Activated CD4-positive, alpha-beta T cell treated with anti-CD3 and anti-CD28 coated beads, Interleukin-2, amount 50 U/mL, for 24 hours (primary cell): Measurements from ENCODE around the gene ARID1B.

Experiments
- DNase-seq, 2 donors: peaks; one replicate each; pipeline ENCODE4 v3.0.0-alpha.2; 2020; ENCODE audit warnings: low read depth in 1 of 2, low spot score in 1 of 2

ARID1B gene

DNA sequence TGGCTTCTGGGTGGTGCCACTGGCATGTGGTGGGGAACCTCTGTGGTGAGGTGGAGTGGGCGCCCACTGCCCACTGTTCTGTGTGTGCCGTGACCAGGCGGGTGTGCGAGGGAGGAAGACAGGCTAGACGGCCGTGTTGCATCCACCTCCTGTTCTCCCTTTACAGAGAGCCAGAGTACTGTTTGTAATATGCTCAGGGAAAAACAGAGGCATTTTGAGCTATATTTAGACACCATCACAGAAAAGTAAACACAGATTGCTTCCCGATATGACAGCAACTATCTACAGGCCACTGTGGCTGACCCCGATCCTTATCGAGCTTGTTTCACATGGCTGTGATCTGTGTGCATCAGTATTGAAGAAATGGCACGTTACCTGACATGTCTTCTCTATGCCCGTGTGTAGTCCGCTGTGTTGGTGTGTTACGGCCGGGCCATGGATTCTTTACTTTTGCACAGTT is 45.6 kb downstream of the ARID1B start:
- DNase-seq, result no peak

DNA sequence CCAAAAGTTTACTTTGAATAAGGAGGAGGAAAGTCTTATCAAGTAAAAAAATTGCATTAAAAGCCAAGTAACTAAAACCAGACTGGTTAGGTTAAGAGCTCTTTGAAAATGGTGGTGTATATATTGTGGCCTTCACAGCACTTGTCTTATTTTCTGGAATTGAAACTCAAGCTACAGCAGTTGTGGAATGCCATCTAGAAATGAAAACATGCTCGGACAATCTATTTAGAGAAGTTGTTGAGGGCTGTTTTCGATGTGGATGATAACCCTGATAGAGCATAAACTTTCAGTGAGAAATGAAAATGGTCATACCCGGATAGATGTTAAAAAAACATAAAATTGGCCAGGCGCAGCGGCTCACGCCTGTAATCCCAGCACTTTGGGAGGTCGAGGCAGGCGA is 47.0 kb downstream of the ARID1B start:
- DNase-seq, result no peak

DNA sequence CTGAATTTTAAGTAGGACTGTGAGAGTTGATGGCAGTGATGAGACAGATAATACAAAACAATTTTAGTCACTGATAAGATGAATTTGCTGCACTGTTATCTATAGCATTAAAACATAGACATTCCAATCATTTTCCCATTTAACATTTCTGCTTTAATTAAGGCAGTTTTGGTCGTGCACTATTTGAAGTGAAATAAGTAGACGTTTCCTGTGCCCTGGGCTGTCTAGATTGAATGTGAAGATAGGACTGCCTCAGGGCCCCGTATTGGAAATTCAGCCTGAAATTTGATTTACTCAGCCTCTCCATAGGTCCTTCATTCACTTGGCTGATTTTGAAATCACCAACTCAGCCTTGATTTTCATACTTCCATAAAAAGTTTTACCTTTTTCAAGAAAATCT is 48.3 kb downstream of the ARID1B start:
- no peak for DNase-seq

DNA sequence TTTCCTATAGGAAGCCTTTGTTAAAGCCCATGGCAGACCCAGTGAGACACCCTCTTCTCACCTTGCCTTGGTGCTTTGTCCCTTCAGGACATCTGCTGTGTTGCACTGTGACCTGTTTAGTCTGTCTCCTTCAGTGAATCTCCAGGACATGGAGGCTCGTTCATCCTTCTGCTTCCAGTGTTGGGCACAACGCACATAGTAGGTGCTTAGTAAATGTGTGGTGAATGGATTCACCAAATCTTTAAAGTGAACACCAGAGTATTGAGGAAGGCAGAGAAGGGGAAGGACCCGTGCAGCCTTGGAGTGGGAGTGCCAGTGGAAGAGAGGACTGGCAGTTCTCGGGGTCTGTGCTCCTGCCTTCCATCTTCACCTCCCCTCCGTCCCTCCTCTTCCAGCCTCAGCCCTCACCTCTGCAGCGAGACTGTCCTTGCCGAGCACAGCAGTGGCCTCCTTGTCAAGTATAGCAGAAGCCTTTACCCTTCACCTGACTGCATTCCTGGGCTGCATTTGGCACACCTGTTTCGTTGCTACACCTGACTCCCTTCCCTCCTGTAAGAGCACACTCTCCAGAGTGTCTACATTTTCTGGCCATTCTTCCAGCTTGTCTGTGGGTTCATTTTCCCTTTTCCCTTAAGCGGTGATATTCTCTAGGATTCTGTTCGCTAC is 49.2 kb downstream of the ARID1B start:
- DNase-seq, result no peak

DNA sequence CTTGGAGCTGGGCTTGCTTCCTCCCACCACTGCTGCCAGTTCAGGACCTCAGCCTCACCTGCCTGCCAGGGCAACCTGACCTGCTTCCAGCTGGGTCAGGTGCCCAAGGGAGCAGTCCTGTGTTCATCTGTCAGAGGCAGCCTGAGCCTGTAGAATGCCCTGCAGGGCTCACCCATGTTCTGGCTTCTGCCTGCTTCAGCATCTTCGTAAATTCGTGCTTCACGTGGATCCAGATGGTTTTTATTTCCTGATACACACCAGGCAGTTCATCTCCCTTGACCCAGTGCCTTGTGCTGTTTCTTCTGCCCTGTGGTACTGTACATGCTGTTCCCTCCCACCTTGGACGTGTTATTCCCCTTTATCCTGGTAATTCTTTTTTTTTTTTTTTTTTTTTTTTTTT is 50.2 kb downstream of the ARID1B start:
- no peak for DNase-seq

DNA sequence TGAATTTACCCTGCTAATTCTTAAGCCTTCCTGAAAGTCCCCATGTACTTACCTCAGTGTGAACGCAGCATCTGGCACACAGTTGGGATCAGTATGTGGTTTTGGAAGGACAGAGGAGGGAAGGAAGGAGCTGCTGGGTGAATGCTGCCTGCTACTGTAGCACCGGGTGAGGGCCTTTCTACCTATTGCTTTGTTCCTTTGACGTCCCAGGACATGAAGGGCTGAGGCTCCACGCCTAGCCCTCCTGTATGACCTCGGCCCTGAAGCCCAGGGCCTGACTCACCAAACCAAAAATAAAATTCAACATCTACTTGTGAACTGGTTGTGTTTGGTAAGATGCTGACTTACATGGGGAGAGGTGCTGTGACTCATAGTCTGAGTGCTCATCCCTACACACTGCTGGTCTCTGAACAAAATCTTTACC is 51.1 kb downstream of the ARID1B start:
- DNase-seq, result peak in 1 of 2 donors; percentile 6

DNA sequence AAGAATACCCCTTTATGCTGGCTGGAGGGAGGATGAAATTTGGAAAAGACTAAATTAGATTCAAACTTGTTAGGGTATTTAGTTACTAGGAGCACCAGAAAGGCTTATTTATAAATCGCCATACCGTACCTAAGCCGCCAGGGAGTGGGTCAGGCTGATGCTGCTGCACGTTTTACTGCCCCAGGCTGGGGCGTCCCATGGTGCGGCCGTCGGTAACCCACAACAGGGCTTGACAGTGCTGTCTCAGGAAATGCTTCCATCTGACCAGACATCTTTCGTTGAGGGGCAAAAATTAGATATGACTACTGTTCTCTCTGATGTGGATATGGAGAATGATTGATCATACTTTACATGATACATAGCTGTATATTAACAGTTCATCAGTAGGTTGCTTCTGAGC is 52.9 kb downstream of the ARID1B start:
- no peak for DNase-seq

DNA sequence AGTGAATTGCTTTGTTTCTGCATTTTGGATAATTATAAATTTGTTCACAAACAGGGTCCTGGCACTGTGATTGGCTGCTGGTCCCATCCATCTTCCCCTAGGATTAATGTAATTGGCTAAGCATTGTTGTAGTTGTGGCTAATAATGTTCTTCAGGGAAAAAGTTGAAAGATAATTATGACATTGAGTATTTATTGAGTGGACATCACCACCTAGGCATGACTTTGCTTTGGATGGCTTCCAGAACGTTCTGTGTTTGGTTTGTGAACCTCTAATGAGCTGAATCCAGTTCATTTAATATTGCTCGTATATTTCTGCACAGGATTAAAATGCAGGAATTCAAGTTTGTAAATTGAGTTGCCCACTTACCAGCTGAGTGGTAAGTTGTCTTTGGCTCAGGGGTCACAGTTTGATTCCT is 55.1 kb downstream of the ARID1B start:
- DNase-seq, result no peak

DNA sequence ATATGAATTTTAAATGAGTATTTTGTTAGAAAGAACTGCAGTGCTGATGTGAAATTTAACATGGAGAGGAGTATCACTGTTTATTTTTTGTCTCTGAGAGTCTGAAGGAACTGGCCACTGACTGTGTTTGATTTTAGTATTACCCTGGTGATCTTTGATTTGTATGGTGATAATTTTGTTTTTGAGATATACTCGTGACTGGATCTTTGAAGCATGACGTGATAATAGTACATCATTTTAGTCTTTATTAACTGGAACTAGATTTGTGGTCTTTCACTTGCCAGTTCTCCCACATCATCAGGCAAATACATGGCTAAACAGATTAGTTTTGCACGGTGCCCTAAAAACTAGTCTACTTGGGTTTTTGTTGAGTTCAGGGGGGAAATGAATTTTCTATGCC is 55.5 kb downstream of the ARID1B start:
- DNase-seq, result no peak

DNA sequence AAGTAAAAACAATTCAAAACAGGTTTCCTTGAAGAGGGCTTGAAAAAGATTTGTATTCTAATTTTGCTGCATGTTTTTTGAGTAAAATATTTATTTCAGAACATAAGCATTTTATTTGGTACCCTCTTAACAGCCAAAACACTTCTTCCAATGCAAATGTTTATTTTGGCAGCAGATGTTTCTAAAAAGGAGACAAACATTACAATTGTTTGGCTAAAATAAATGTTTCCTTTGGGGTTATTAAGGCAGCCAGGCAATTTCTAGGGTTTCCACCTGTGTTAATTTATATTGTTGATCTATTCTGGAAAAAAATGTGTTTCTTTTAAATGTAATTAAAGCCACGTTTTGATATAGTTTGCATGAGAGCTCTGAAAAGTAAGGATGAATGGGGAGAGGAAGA is 56.6 kb downstream of the ARID1B start:
- no peak for DNase-seq

DNA sequence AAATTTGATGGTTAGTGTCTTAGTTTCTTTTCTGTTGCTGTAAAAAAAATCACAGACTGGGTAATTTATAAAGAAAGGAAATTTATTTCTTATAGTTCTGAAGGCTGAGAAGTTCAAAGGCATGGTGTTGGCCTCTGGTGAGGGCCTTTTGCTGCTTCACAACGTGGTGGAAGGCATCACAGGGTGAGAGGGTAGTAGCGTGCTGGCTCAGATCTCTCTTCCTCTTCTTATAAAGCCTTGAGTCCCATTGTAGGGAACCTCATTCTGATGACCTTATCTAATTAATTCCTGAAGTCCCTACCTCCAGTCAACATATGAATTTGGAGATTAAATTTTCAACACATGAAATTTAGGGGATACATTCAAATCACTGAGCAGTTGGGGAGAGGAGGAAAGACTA is 62.0 kb downstream of the ARID1B start:
- no peak for DNase-seq

DNA sequence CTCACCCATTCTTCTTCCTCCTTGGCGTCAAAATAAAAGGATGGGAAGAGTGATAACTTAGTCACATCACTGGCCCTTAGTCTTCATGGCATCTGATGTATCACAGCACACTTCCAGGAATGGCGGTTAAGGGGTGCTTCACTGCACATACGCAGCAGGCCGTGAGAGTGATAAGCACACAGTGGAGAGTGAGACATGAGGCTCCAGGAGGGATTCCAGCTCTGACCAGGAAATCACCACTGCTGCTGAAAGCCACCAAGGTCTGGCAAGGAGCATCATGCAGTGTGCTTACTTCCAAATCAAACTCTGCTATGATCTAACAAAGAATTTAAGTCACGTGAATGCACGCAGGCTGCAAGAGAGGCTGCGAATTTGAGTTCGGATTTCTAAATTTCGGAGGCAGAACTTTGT is 62.4 kb downstream of the ARID1B start:
- DNase-seq, result no peak

DNA sequence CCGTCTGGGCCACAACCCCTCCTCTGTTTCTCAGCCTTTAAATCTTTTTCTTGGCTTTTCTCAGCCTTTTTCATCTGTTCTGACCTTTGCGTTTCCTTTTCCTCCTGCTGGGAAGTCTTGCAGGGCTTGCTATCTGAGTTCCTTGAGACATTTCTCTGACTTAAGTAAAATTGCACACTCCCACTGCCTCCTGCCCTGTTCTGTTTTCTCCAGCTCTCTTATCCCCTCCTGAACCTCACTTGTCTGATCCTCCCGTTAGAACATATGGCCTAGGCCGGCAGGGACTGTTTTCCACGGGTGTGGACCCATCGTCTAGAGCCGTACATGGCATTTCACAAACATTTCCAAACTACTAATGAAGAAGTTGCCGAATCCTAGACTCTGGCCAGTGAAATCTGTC is 63.0 kb downstream of the ARID1B start:
- DNase-seq, result no peak

DNA sequence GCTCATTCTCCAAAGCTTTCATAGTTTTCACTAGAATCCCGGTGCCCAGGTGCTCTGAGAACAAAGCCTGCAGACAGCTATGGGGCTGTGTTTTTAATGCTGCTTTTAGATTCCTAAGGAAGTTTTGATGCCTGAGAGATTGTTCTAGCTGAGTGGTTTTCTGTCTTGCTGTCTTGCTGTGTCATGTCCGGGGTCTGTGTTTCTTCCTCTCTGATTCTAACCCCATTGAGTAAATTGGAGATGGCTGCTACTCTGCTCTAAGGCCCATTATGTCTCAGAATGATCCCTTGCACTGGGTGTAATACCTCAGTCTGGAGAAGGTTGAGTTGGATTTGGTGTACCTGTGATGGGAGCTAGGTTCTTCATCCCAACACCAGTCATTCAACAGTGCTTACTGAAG is 63.4 kb downstream of the ARID1B start:
- DNase-seq, result no peak

DNA sequence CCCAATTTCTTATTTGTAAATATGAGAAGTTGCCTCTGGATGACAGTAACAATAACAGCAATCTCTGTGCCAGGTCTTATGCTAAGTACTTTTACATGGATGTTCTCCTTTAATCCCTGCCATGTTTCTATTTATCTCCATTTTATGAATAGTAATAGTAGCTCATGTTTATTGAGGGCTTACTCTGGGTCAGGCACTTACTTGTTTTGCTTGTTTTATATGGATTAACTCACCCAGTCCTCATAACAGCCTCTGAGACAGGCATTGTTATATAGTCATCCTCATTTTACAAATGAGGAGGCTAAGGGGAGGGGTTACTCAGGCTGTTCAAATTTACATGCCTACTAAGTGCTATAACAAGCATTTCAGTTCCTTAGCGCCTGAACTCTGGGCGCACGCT is 64.3 kb downstream of the ARID1B start:
- no peak for DNase-seq

DNA sequence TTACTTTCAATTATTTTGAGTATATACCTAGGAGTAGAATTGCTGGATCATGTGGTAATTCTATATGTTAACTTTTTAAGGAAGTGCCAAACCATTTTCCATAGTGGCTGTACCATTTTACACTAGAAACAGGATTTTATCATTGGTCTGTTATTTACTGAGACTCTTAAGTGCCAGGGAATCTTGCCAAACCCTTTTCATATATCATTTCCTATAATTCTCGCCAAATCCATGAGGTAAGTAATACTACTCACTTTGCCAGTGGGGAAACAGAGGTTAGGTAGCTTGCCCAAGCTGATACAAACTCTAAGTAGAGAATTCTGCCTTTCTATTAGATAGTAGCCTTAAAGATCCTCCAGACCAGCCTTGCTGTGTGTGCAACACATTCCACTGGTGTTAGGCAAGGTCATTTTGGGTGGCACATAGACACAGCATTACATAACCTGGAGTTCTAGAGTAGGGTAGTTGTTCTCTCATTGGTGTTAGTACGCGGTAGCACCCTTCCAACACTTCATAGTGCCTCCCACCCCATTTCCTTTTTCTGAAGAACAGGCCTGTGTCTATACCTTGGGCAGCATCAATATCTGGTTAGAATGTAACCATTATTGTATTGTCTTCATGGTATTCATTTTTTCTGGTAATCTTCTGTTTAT is 65.5 kb downstream of the ARID1B start:
- DNase-seq, result no peak

DNA sequence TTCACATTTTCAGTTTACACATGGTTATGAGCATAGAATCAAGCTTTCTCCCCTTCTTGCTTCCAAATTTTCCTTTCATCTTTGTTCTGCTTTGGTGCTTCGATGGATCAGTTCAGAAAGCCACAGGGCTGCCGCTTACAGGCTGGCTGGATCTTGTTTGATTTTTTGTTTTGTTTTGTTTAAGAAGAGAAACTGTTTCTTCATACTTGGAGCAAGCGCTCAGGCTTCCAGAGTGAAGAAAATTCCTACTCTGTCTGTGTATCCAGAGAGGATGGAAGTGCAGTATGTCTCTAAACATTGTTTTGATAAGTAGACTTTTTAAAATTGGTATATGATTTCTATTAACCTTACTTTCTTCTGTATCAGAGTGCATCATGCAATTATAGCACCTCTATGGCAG is 66.9 kb downstream of the ARID1B start:
- DNase-seq, result no peak

DNA sequence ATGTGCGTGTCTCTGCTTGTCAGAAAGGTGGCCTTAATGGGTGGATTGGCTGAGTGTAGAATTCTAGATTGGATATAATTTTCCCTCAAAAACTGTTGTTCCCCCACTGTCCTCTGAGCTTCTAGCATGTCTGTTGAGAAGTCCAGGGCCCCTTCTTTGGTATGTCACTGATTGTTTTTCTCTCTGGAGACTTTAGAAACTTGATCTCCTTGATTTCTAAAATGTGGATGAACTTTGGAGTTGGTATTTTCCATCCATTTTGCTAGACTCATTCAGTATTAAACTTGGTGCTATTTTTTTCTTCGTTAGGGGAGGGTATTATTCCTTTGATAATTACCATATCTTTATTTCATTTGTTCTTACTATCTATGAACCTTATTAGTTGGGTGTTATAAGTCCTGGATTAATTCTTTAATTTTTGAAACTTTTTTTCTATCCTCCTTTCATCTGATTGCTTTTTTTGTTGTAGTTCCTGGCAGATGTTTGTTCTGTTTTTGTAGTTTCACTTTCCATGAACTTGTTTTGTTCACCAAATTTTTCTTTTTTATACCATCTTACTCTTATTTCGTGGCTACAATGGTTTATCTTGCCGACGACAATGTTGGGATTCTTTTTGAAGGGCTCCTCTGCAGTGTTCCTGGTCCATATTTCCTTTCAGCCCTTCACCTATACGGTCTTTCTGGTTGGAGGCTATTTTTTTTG is 68.4 kb downstream of the ARID1B start:
- DNase-seq, result no peak

DNA sequence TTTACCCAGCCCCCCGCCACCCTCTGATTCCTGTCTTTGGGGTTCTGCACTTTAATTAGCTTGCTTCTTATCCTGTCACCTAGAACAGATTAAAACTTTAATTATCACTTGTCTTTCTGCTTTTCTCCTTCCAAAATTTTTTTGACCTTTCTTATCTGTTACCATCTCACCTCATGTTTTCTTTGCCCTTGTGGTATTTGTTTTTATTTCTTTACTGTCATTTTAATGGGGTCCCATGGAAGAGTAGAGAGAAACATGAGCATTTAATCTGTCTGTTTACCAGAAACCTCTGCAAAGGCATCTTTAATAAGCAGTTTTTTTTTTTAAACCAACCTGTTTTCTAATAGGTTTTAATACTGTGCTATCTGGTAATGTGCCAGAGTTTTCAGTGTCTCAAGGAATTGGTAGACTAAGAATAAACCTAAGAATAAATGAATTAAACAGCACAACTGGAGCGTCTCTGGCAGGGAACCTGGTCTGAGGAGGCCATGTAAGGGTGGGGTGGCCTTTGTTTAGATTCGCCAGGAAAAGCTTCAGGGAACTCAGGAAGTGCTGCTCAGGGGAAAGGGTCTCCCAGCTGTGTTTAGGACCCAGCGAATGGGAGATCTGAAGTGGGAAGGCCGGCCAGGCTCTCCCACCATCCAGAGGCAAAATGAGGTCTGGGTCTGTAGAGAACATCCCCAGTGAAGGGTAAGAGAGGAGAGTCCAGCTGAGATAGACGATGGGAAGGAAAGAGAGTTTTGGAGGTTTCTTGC is 69.8 kb downstream of the ARID1B start:
- no peak for DNase-seq

DNA sequence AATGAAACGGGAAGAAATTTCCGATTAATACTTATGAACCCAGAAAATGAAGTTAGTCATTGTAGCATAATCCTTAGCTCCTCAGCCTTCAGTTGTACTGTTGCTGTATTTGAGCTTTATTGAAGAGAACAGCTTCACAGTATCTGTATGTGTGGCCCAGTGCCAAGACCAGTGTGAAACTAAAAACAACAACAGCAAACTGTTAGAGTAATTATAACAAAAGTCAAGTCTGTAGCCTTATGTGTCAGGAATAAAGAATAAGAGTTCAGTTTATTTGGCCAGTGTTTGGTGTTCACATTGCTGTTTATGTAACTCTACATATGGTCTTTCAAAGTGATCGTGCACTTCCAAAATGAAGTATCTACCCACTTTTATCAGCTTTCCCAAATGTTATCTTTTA is 70.9 kb downstream of the ARID1B start:
- no peak for DNase-seq

DNA sequence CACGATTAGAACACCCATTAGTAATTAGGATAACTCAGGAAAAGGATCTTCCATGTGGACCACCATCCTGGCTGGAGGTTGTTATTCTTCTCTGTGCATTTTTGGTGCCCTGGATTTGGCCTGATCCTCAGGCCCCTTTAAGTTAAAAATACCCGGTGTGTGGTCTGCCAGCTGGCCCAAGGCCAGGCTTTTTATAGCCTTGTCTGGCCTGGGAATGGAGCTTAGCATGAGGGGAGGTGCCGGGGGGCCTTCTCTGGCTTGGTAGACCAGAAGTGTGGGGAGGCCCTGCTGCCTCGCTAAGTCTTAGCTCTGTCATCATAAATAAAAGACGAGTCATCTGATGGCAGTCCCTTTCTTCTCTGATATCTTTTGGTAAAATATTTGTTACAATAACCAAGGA is 71.4 kb downstream of the ARID1B start:
- no peak for DNase-seq

DNA sequence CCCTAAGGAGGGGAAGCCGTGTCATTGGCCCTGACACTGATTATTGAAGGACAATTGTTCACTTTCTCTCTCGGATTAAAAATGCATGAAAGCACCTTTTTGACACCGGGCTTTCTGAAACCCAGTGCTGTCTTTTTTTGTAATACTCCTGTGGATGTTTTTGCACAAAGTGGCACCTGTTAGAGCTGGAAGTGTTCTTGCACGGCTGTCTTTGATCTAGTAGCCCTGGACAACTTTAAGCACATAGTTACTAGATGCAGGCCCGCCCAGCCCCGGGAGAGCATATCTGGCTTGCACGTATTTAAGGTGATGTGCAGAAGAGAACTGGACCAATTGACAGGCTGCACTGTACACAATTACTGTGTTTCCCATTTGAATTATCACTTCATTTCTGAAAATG is 72.6 kb downstream of the ARID1B start:
- DNase-seq, result no peak
